ENCODE results near the gene JMJD7.

DNA sequence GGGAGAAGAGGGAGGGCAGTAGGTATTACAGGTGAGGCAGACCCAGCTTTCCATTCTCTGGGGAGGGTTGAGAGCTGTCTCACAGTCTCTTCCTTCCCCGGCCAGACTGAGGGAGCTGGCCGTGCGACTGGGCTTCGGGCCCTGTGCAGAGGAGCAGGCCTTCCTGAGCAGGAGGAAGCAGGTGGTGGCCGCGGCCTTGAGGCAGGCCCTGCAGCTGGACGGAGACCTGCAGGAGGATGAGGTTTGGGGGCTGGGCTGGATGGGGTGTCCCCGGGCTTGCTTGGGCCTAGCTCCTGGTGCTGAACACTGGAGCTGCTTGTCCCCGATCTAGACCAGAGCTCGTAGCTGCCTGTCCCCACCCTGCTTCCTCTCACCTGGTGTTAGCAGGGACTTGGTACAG lies 15.7 kb downstream of the JMJD7 start:
- TF ChIP-seq, protein P1, sequence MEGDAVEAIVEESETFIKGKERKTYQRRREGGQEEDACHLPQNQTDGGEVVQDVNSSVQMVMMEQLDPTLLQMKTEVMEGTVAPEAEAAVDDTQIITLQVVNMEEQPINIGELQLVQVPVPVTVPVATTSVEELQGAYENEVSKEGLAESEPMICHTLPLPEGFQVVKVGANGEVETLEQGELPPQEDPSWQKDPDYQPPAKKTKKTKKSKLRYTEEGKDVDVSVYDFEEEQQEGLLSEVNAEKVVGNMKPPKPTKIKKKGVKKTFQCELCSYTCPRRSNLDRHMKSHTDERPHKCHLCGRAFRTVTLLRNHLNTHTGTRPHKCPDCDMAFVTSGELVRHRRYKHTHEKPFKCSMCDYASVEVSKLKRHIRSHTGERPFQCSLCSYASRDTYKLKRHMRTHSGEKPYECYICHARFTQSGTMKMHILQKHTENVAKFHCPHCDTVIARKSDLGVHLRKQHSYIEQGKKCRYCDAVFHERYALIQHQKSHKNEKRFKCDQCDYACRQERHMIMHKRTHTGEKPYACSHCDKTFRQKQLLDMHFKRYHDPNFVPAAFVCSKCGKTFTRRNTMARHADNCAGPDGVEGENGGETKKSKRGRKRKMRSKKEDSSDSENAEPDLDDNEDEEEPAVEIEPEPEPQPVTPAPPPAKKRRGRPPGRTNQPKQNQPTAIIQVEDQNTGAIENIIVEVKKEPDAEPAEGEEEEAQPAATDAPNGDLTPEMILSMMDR (IDR thresholded peaks at IDR 0.05; ENCODE audit: low read depth, low read length, poor library complexity, severe bottlenecking): no peak
- TF ChIP-seq EZH2phosphoT487 (IDR thresholded peaks at IDR 0.05; ENCODE audit: borderline replicate concordance, low read length): no peak

Data from DOHH2 (cell line).